Hepatocyte (in vitro differentiated cells): Measurements from ENCODE around the gene IQCF2.
"Not testable (repeated sequence)": the region's sequence is repeated elsewhere in the genome, so short reads cannot be mapped to it uniquely, and the experiment has no call there.

Experiments
- EZH2 ChIP-seq: fragments of 200-600 bp; sonication (generic); IDR thresholded peaks from 2 replicates; pipeline ENCODE4 v1.6.1; 2016; ENCODE audit warnings: antibody characterized with exemption, mild to moderate bottlenecking, borderline replicate concordance
- TF ChIP-seq, protein P1 (sequence below): fragments of 200-600 bp; sonication (generic); IDR thresholded peaks from 2 replicates; pipeline ENCODE4 v1.5.1; 2016; ENCODE audit warnings: antibody characterized with exemption, mild to moderate bottlenecking; ENCODE audit not compliant: poor library complexity

DNA sequence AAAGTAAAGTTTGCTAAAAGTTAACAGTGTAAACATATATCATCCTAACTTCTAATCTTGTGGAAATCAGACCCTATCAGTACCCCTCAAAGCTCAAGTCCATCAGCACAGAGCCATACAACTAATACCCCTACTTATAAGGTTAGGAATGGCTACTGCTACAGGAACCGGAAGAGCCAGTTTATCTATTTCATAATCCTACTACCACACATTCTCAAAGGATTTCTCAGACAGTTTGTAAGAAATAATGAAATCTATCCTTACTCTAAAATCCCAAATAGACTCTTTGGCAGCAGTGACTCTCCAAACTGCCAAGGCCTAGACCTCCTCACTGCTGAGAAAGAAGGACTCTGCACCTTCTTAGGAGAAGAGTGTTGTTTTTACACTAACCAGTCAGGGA, 6.0 kb upstream of the IQCF2 start:
- TF ChIP-seq, protein P1, sequence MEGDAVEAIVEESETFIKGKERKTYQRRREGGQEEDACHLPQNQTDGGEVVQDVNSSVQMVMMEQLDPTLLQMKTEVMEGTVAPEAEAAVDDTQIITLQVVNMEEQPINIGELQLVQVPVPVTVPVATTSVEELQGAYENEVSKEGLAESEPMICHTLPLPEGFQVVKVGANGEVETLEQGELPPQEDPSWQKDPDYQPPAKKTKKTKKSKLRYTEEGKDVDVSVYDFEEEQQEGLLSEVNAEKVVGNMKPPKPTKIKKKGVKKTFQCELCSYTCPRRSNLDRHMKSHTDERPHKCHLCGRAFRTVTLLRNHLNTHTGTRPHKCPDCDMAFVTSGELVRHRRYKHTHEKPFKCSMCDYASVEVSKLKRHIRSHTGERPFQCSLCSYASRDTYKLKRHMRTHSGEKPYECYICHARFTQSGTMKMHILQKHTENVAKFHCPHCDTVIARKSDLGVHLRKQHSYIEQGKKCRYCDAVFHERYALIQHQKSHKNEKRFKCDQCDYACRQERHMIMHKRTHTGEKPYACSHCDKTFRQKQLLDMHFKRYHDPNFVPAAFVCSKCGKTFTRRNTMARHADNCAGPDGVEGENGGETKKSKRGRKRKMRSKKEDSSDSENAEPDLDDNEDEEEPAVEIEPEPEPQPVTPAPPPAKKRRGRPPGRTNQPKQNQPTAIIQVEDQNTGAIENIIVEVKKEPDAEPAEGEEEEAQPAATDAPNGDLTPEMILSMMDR = not testable (repeated sequence)
- not testable (repeated sequence) for TF ChIP-seq EZH2
